Breast epithelium (tissue), 3 donors: Measurements from ENCODE around the gene SLC2A4.

Source experiments
- CTCF ChIP-seq, 3 donors: fragments of 450-650 bp; IDR thresholded peaks; one replicate each; pipeline ENCODE4 v1.5.1; 2016 to 2017; ENCODE audit warnings: antibody characterized with exemption in 3 of 3, mild to moderate bottlenecking in 3 of 3, moderate library complexity in 3 of 3
- POLR2A ChIP-seq: fragments of 450-650 bp; IDR thresholded peaks from one replicate; pipeline ENCODE4 v1.6.1; 2016; ENCODE audit warnings: antibody characterized with exemption, mild to moderate bottlenecking, moderate library complexity

GRCh38 chr17:7256766-7257456, 24.6 kb upstream of the SLC2A4 start:
- no peak for TF ChIP-seq CTCF (IDR thresholded peaks at IDR 0.05)
- TF ChIP-seq POLR2A: no peak
